Upper lobe of left lung (tissue), 4 donors: ENCODE measurements around the gene CADM1.

ENCODE experiments used
- POLR2A ChIP-seq, 4 donors: fragments of 450-650 bp; IDR thresholded peaks; one replicate each; pipeline ENCODE4 v1.5.1; 2016 to 2017; ENCODE audit warnings: antibody characterized with exemption in 4 of 4, mild to moderate bottlenecking in 2 of 4
- POLR2AphosphoS5 ChIP-seq, 2 donors: sonication (generic); formaldehyde crosslinking; IDR thresholded peaks; one replicate each; pipeline ENCODE4 v1.5.1; 2017; ENCODE audit warnings: antibody characterized with exemption in 2 of 2
- TF ChIP-seq, protein P1 (sequence below), 6 experiments: fragments of 450-650 bp in 4 of 6; fragments of 200-600 bp in 2 of 6; sonication (generic) in 2 of 6; IDR thresholded peaks; one replicate each; pipeline ENCODE4 v1.5.1; 2016 to 2019; ENCODE audit warnings: antibody characterized with exemption in 6 of 6

DNA sequence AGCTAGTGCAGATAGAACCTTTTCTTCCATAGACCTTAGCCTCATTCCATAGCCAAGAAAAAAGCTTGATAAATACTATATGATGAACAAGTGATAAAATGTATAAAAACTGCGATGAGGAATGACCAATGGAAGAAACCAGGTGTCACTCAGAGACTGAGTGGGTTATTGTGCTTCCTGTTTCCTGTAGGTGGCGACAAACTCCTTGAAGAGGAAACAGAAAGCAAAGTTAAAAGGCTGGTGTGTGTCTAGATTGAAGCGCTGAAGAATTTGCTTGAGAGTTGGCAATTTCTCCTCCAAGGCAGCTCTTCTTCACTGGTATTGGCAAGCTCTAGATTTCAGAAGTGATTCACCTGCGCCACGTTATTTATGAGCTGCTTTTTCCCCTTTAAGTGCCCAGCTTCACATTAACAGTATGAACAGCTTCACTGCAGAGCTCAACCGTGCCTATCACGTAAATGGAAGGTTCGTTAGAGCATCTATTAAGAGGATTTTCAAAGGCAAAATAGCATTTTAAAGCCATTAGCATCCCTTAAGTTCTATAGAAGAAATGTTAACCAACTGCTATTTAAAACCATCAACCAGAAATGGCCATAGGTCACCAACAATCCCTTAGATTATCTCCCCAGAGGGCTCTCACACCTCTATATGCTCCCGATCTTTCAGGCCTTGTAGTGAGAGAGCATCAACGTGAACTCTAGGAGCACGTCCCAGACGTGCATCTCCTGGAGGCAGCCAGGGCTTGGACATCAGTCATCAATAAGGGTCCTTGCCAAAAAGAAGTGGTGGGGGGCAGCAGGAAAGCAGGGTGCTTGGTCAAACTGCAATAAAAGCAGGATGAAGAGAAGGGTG, 179.4 kb downstream of the CADM1 start:
- TF ChIP-seq, protein P1, sequence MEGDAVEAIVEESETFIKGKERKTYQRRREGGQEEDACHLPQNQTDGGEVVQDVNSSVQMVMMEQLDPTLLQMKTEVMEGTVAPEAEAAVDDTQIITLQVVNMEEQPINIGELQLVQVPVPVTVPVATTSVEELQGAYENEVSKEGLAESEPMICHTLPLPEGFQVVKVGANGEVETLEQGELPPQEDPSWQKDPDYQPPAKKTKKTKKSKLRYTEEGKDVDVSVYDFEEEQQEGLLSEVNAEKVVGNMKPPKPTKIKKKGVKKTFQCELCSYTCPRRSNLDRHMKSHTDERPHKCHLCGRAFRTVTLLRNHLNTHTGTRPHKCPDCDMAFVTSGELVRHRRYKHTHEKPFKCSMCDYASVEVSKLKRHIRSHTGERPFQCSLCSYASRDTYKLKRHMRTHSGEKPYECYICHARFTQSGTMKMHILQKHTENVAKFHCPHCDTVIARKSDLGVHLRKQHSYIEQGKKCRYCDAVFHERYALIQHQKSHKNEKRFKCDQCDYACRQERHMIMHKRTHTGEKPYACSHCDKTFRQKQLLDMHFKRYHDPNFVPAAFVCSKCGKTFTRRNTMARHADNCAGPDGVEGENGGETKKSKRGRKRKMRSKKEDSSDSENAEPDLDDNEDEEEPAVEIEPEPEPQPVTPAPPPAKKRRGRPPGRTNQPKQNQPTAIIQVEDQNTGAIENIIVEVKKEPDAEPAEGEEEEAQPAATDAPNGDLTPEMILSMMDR (IDR thresholded peaks at IDR 0.05), result peak; percentile 64 to 80 (median 76)
- TF ChIP-seq POLR2AphosphoS5 (IDR thresholded peaks at IDR 0.05), result no peak
- TF ChIP-seq POLR2A (IDR thresholded peaks at IDR 0.05), result no peak
